Stimulated activated CD8-positive, alpha-beta memory T cell treated with anti-CD3 and anti-CD28 coated beads, Interleukin-15, amount 100 ng/mL, for 4 hours (primary cell): ENCODE measurements around the gene ATP13A4.

Experiments
- DNase-seq, 2 donors: peaks; one replicate each; pipeline ENCODE4 v3.0.0-alpha.2; 2020; ENCODE audit warnings: low read depth in 2 of 2

The ATP13A4 gene

DNA sequence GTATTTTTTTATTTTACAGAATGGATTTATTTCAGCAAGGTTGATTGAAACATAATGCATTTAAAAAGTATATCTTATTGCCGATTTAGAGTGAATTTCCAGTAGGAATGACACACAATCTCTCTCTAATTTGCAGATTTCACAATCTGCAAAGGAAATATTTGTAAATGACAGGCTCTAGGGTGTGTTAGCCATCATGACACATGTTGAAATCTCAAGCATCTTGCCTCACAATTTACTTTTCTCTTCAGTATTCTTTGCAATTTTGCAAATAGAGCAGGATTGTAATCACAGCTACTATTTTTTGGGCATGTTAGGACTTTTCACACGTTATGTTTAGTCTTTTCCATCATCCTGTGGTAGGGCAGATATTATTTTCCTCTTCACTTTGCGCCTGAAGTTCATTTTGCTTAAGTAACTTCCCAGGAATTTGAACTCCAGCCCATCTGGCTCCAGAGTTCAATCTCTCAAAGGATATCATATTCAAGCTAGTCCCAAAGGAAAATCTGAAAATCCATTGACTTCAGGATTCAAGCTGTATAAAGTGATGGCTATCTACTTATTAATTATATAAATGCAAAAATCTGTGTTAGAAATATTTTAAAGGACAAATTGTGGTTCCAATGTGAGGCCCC is 55.4 kb downstream of the ATP13A4 start:
- DNase-seq = no peak

DNA sequence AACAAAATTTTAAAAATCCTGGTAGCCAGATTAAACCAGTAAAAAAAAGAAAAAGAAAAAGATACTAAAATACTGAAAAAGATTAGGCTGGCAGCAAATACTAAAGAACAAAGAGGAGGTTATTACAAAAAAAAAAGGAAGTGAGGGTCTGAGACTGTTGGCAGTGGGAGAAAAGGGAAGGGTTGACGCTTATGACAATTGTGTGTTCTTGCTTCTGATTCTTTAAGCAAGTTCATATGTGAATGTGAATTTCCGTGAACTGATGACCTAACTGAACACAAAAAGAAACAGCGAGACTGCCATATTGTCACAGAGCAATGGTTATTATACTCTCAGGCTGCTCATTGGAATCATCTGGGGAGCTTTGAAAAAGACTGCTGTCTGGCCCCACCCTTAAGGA is 56.5 kb downstream of the ATP13A4 start:
- no peak for DNase-seq

DNA sequence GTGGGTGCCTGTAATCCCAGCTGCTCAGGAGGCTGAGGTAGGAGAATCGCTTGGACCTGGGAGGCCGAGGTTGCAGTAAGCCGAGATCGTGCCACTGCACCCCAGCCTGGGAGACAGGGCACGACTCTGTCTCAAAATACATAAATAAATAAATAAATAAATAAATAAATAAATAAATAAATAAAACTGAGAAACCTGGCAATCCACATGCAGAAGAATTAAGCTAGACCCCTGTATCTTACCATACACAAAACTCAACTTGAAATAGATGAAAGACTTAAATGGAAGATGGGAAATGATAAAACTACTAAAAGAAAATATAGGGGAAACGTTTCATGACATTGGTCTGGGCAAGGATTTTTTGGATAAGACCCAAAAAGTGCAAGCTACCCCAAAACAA is 58.0 kb downstream of the ATP13A4 start:
- DNase-seq = no peak

DNA sequence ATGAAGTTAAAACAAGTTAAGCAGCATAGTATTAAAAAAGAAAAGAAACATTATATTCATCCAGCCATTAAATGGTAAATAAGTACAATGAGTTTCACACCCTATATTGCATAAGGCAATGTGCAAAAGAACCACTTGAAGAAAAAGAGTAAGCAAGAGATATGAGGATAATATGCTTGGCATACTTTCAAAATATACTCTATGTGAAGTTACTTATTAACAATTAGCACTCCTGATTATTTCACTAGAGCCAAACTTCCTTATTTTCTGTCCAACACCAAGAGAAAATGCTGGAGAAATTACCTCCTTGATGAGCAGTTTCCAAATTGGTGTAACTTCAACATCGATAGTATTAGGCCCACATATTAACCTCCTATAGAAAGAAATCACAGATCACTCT is 63.7 kb downstream of the ATP13A4 start:
- DNase-seq = no peak

DNA sequence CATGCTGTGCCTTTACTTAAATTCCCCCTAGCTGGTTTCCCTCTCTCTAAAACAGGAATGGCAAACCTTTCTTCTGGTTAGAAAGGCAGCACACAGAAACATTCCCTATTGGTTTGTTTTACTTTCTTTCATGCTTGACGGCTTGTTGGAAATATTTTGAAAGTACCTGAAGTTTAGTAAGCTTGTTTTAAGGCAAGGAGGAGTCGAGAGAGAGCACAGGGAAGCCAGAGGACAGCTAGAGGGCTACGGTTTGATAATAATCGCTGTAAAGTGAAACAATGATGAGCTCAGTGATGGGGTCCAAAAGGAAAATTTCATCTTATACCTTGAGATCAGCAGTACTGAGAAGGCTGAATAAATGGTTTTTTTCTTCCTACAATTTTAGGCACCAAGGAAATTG is 64.1 kb downstream of the ATP13A4 start:
- DNase-seq = no peak

DNA sequence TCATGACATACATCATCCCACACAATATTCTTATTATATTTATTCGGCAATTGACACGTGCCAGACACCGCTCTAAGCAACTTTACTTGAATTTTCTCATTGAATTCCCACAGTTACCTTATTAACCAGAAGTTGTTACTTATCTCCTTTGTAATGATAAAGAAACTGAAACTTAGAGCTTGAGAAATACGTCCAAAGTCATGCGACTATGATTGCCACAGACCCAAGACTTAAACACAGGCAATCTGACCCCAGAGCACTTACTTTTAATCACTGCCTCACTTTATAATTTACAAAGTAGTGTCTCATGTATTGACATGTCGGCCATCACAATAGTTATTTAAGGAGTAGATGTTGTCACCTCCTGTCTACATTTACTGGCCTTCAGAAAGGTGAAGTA is 64.7 kb downstream of the ATP13A4 start:
- DNase-seq = no peak

DNA sequence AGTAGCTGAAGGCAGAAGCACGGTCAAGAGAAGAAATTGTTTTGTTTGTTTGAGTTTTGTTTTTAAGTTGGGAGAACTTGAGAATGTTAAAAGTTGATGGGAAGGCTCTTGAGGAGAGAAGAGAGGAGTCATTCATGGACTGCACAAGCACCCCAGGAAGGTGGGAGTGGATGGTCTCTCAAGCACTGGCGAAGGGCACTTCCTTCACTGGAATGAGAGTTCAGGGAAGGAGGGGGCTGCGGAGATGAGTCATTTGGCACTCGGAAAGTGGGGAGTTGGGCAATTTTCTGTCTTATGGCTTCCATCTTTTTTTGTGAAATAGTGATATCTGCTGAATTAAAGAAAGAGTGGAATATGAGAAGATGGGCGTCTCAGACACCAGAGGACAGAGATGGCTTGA is 66.0 kb downstream of the ATP13A4 start:
- DNase-seq = no peak

DNA sequence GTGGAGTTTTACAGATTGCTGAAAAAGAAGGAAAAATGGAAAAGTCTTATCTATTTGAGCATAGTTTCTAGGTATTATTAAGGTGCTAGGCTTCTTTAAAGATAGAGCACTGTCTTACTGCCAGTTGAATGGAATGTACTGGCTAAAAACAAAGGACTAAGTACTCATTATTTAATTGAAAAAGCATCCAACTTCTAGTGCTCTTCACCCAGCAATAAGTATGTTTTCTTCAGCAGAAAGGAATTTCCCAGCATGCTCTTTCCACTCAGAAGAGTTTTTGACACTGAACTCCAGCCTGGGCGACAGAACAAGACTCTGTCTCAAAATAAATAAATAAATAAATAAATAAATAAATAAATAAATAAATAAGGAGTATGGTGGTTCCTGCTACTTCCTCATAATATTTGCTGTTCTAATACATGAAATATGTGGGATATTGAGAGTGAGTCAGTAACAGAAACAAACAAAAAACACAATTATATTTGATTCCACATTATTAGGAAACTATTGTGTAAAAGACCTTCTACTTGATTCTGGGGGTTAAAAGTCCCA is 70.6 kb downstream of the ATP13A4 start:
- DNase-seq = no peak

DNA sequence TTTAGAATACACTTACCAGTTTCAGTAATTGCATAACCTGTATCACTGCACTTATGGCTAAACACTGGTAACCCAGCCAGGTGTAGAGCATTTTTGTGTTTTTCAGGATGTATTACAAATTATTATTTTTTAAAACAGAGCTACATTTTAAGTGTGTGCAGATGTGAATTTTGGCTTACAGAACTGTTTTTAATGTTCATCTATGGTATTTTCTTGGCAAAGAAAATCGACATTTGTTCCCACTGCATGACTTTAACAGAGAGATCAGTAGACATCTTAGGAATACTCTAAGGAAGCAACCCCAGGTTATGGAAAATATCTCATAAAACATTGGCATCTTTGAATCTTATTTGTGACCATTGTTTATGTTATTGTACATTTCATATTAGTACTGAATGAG is 73.3 kb downstream of the ATP13A4 start:
- DNase-seq = no peak

DNA sequence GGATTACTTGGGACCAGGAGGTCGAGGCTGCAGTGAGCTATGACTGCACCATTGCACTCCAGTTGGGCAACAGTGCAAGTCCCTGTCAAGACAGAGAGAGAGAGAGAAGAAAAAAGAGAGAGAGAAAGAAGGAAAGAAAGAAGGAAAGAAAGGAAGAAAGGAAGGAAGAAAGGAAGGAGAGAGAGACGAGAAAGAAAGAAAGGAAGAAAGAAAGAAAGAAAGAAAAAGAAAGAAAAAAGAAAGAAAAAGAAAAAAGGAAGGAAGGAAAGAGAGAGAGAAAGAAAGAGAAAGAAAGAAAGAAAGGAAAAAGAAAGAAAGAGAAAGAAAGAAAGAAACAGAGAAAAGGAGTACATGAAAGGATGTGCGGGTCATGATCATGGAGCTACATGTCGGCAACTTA is 80.2 kb downstream of the ATP13A4 start:
- DNase-seq = no peak

DNA sequence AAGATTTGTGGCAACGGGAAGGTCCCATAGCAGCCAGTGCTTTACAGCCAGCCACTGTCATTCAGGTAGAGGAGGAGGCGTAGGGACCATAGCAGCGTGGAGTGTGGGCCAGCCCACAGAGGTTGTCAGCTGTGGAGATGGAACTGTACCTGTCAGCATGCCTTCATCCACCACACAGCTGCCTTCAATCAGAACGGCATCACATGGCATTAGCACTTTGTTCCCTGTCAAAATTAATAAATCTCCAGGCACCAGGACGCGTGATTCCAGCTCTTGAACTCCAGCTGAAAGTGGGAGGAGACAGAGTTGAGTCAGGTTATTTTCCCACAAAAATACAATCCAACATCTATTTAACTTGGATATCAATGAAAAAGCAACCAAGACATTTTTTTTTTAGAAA is 84.0 kb downstream of the ATP13A4 start:
- no peak for DNase-seq

DNA sequence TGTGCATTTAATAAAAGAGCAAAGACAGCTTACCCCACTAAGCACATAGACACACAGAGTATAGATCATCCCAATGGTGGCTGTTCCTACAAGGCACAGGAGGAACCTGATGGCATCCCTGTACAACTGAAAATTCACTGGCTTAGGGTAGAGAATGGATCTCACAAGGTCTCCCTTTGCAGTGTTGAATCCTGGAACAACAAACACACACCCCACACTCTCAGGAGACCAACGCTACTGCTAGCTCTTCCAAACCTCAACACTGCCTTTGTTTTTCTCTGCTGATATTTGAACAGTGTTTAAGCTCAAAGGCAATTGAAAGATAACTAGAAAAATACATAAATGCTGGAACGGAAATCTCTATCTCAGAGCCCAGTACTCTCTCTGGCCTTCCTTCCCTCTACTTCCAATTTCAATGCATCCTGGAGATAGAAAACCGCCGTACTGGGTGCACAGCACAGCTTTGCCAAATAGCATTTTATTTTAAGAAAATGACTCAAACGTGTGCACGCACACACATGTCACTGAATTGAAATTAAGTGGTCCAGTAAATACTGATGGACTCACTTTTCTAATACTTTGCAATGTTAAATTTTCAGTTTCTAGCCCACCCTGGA is 88.6 kb downstream of the ATP13A4 start:
- no peak for DNase-seq

DNA sequence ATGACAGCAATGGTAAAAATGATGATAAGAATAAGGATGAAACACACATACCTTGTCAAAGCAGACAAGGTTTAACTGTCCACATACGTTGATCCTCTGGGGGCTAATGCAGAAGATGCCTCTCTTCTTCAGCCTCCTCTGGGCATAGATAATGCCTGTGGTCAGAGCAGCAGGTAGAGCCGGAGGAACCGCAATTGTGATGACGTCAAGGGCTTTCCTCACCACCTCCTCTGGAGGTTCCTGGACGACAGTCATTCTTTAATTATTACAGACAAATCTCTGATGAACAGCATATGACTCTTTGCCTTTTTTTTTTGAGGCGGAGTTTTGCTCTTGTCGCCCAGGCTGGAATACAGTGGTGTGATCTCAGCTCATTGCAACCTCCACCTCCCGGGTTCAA is 89.8 kb downstream of the ATP13A4 start:
- no peak for DNase-seq

DNA sequence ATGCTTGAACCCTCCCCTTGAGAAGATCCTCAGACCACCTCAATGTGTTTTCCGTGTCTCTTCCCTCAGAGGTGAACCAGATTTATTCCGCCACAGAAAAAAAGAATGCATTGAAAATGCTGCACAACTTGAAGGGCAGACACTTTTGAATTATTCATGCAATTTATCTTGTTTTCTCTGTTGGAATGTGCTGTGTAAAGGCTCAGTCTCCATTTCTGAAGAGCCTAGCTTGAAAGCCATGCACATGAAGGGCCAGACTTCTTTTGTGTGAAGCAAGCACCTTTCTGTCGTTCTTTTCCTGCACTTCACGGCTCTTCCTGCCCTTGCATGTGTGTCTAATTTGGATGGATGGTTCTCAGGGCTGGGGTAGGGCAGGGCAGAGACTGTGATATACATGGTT is 97.2 kb downstream of the ATP13A4 start:
- no peak for DNase-seq

DNA sequence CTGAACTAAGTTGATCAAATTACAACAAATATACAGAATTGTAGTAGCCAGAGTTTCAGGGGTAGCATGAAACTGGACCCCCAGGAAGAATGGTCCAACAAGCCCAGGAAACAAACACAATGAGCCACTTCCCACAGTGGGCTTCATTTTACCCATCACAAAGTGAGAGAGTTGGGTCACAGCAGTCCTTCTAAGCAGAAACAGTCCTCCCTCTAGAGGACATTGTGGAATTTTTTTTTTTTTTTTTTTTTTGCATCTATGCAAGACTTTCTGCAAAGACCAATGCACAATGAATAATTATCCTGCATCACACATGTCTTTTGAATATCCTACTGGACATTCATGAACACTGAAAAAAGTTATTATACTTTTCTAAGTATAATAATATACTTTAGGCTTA is 102.4 kb downstream of the ATP13A4 start:
- DNase-seq = no peak

DNA sequence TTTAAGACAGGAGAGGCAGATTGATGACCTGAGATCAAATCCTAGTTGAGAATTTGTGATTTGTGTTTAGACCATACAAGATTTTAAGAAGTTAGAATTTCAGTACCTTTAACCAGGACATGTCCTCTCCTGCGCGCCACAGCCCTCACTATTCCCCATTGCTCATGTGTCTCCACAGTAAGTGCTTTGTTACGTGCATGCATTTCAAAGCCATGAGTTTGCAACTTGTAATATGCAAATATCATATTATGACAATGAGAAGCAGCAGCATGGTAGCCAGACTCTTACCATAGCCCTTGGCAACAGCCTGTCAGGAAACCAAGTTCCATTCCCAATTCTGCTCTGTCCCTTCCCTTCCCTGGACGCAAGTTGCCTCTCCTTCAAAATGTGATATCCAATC is 102.8 kb downstream of the ATP13A4 start:
- no peak for DNase-seq

DNA sequence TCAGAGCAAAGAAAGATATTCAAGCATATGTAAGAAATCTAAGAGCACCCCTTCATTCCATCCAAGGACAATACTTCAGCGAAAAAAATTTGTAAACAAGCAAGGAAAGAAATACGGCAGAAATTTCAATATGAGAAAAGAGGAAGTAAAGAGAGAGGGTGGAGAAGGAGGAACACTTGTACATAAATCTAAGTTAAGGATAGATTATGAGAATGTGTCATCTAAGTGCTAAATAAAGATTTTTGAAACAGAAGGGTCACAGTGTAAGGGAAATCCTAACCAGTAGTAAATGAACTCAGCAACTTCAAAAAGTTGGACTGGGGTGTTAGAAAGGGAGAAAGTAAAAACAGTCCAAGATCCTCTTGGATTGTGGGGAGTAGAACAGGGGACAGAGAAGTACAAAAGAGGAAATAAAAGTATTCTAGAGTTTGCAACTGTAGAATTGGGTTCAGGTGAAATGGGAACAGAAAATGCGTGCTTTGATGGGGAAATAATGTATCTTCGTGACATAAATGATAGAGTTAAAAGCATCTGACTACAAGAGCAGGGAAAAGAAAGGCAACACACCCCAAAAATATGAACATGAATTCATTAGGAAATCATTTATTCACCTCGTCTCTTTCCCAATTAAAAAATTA is 107.6 kb downstream of the ATP13A4 start:
- no peak for DNase-seq

DNA sequence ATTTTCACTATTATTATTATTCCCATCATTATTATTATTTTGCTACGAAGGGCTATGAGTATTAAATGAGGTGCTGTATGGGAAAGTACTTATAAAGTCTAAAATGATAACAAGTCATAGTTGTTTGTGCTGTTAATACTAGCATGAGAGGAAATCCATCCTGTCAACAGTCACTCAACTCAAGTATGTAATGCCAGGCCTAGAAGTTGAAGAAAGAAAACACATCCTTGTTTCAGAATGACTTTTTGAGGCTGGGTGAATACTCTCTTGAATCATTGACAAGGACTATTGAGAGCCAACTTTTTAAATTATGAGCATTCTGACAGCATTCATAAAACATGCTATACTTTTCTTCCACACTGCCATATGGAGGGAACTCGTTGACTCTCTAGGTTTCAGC is 115.3 kb downstream of the ATP13A4 start:
- DNase-seq = no peak

DNA sequence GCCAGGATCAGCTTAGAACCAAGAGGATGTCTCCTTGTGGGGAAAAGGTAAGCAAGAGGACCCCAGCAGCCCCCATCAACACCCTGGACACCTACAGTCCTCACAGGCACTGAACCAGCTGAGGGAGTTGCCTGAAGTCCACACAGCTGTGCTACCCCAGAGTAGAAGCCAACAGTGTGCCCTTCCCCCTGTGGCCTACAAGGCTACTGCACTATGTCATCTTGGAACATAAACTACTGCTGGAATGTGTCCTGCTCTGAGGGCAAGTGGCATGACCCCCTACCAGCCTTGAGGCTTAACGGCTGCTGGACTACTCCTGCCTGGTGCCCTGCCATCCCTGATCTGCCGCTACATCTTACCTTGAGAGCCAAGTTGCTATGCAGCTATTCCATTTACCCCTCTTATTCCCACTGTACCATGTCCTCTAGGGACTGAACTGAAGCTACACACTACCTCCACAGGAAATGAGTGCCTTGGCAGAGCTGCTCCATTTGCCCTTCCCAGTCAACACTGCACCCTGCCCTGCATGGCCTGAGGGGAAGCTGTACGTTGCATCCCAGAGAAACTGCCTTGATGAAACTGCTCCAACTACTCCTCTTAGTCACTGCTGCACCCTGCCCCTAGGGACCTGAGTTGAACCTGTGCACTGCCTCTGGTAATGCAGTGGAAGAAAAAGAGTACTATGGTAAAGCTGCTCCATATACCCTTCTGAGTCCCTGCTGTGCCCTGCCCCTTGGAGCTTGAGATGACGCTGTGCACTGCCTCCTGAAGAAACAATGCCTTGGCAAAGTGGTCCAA is 135.9 kb downstream of the ATP13A4 start:
- DNase-seq = no peak

DNA sequence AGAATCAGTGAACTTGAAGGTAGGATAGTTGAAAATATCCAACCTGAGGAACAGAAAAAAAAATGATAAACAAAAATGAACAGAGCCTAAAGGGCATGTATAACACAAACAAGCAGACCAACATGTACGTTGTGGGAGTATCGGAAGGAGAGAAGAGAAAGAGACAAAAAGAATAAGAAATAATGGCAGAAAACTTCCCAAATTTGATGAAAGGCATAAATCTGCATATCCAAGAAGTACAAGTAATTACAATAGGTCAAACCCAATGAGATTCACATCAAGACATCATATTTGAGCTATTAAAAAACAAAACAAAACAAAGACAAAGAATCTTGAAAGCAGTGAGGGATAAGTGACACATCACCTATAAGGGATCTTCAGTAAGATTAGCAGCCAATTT is 138.1 kb downstream of the ATP13A4 start:
- no peak for DNase-seq

DNA sequence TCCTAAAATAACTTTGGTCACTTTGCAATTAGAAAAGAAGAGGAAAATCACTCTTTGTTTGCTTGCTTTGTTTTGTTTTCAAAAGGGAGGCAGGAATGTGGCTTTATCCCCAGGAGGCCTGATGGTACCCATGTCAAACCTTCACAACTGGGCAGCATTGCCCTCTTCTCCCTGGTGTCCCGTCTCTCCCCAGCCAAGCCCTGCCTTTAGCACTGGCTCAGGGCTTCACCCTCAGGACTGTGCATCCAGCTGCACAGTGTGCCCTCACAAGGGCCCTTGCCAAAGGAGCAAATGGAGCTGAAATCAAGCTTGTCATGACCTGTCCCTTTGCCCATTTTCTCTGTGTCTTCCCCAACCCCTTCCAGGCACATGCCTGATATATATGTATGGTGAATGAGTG is 147.0 kb downstream of the ATP13A4 start:
- DNase-seq = no peak

DNA sequence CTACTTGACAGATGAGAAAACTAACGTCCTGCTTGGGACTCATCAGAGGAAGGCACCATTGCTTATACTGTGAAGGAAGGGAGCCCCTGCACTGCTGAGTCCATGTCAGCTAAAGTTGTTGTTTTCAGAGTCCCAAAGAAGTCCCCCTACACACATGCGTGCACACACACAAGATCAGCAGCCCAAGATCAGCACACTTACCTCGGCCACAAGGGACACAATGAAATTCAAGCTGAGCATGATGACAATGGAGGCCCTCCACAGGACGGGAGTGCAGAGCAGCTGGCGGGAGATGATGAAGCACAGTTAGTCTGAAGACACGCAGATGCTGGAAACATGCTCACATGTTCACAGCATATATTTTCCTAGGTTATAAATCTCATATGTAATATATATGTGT is 147.6 kb downstream of the ATP13A4 start:
- no peak for DNase-seq

DNA sequence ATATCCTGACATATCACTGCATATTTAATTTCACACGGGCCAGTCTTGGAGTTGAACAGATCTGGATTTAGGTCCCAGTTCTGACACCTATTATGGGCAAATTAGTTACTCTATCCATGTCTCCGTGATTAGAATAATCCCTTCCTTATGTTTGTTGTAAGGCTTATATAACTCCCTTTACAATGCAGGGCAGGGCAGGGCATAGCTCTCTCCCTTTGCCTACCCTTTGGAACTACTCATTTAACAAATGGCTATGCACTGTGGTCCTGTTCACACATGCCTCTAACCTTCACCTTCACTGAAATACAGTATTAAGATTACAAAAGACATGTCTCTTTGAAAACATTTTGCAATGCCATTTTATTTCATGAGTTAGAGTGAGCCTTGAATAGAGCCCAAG is 151.4 kb downstream of the ATP13A4 start:
- DNase-seq = no peak
